Measurements from ENCODE around the gene FRMD4A. TPM values are rescaled to one million over a fixed set of nuclear protein-coding genes. Genes with fewer than 3 reads are reported as not detected.

FRMD4A gene
- total and polyA plus RNA-seq, 2 of the 4 experiments (the other 2 are of a cell fraction): 30.3 to 68.8 TPM

DNA sequence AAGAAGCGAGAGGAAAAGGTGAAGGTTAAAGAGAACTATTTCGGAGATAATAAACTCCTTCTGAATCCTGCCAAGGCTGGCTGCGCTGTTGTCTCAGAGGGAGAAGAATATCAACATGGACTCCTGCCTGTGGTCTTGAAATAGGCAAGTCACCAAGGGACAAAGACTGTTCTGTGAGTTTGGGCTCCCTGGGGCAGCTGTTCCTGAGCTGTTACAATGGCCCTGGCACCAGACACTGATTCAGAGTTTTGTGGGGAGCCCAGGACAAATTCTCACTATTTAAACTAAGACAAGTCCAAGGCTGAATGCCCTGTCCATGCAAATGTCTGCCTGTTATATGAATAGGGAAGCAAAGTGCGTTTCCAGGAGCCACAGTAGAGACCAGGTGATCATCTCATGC, 662.6 kb downstream of the FRMD4A start:
- POLR2A ChIA-PET (ENCODE audit: unreplicated experiment): no interaction called here
- Histone ChIP-seq H3K36me3 (ENCODE audit: control insufficient read depth, insufficient read depth, low read length) (peaks cover 49% of the 10 kb centered on the region), H4K5ac (ENCODE audit: low read depth, low read length) (no peak overlapping the region), H2BK15ac (ENCODE audit: low read depth, low read length) (no peak overlapping the region), H2AK9ac (replicated peaks; ENCODE audit: low read depth, low read length, poor library complexity) (no peak overlapping the region), H2BK120ac (ENCODE audit: low read depth, low read length) (no peak overlapping the region), H2BK5ac (ENCODE audit: low read depth, low read length, poor library complexity, severe bottlenecking) (no peak overlapping the region), H3K4me1 (ENCODE audit: control insufficient read depth, insufficient read depth, low read length) (peaks cover 5% of the 10 kb centered on the region; the same call in 1 of the 2 replicates), H3K79me1 (ENCODE audit: low read depth in 1 of 2, low read length in 2 of 2) (peaks cover 16 to 70% of the 10 kb centered on the region in 2 experiments), H2BK20ac (ENCODE audit: low read depth, low read length) (no peak overlapping the region), H3K9me1 (ENCODE audit: insufficient read depth, low read length) (peaks cover 15% of the 10 kb centered on the region), H3K18ac (ENCODE audit: low read depth, low read length) (no peak overlapping the region), H3K14ac (replicated peaks; ENCODE audit: low read depth, low read length) (no peak overlapping the region), H3K23ac (ENCODE audit: low read depth, low read length) (no peak overlapping the region), H4K20me1 (ENCODE audit: insufficient read depth, low read length) (no peaks in the 10 kb centered on the region), H3K4ac (ENCODE audit: low read depth, low read length) (no peak overlapping the region), H3K4me2 (ENCODE audit: low read depth, low read length) (no peak overlapping the region), H4K91ac (ENCODE audit: insufficient read depth, low read depth, low read length) (no peak overlapping the region), H3K56ac (ENCODE audit: extremely low read depth, insufficient read depth, low read length) (no peak overlapping the region), H3K9ac (ENCODE audit: low read depth, low read length) (no peak overlapping the region), H2AFZ (replicated peaks; ENCODE audit: low read length, poor library complexity) (no peak overlapping the region), H4K8ac (ENCODE audit: low read depth in 2 of 2, low read length in 2 of 2) (no peak overlapping the region), H3K27me3 (ENCODE audit: control insufficient read depth, insufficient read depth, low read length) (no peaks in the 10 kb centered on the region), H2AK5ac (ENCODE audit: low read depth, low read length) (no peak overlapping the region), H3K4me3 (ENCODE audit: insufficient read depth, low read depth, low read length) (no peak overlapping the region), H3K27ac (ENCODE audit: insufficient read depth, low read length) (no peak overlapping the region), H3K9me3 (ENCODE audit: control insufficient read depth, insufficient read depth, low read length) (no peaks in the 10 kb centered on the region)
- dilution Hi-C loops (cut with HindIII; ENCODE audit: low sequenced_read_pairs, unreplicated experiment): no loop called here
- TF ChIP-seq, protein P1, sequence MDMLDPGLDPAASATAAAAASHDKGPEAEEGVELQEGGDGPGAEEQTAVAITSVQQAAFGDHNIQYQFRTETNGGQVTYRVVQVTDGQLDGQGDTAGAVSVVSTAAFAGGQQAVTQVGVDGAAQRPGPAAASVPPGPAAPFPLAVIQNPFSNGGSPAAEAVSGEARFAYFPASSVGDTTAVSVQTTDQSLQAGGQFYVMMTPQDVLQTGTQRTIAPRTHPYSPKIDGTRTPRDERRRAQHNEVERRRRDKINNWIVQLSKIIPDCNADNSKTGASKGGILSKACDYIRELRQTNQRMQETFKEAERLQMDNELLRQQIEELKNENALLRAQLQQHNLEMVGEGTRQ (IDR thresholded peaks at IDR 0.05; ENCODE audit: low read depth, low read length): no peak
- no peak for TF ChIP-seq RFX5 (IDR thresholded peaks at IDR 0.05; ENCODE audit: low read depth, low read length)
- TF ChIP-seq BHLHE40 (IDR thresholded peaks at IDR 0.05; ENCODE audit: low read depth, low read length): no peak
- TF ChIP-seq CEBPB (IDR thresholded peaks at IDR 0.05; ENCODE audit: low read depth, low read length): no peak
- no peak for TF ChIP-seq POLR2A (IDR thresholded peaks at IDR 0.05; ENCODE audit: low read depth, low read length)
- TF ChIP-seq CHD1 (IDR thresholded peaks at IDR 0.05; ENCODE audit: low read depth, low read length): no peak
- no peak for TF ChIP-seq RCOR1 (IDR thresholded peaks at IDR 0.05; ENCODE audit: insufficient replicate concordance, low read length)
- no peak for TF ChIP-seq MXI1 (IDR thresholded peaks at IDR 0.05; ENCODE audit: borderline replicate concordance, low read depth, low read length)
- TF ChIP-seq, protein P2, sequence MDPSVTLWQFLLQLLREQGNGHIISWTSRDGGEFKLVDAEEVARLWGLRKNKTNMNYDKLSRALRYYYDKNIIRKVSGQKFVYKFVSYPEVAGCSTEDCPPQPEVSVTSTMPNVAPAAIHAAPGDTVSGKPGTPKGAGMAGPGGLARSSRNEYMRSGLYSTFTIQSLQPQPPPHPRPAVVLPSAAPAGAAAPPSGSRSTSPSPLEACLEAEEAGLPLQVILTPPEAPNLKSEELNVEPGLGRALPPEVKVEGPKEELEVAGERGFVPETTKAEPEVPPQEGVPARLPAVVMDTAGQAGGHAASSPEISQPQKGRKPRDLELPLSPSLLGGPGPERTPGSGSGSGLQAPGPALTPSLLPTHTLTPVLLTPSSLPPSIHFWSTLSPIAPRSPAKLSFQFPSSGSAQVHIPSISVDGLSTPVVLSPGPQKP (IDR thresholded peaks at IDR 0.05; ENCODE audit: borderline replicate concordance, low read depth, low read length): no peak
- TF ChIP-seq RAD21 (IDR thresholded peaks at IDR 0.05; ENCODE audit: low read length): no peak
- TF ChIP-seq FOS (IDR thresholded peaks at IDR 0.05; ENCODE audit: low read depth, low read length): no peak
- TF ChIP-seq CTCF (conservative IDR thresholded peaks at IDR 0.05; ENCODE audit: low read depth, low read length): no peak
- TF ChIP-seq SMC3 (IDR thresholded peaks at IDR 0.05; ENCODE audit: low read depth, low read length): no peak
- TF ChIP-seq MAFK (IDR thresholded peaks at IDR 0.05; ENCODE audit: low read depth, low read length): no peak
- TF ChIP-seq NFE2L2 (IDR thresholded peaks at IDR 0.05; ENCODE audit: low read depth, low read length): no peak
- no peak for TF ChIP-seq MAZ (IDR thresholded peaks at IDR 0.05; ENCODE audit: borderline replicate concordance, low read depth, low read length)
- intact Hi-C loops (cut with micrococcal nuclease): loop anchor here (10.0 kb wide), 1 partner anchor 427 kb away; no protein-coding TSS in a partner anchor
- no peak for ATAC-seq (ENCODE audit: low read depth)
- 100% methylated on average over 2 of the region's 4 CpGs; no CpG with 5 or more reads in 1 of the 2 experiments for WGBS, 2 experiments (ENCODE audit: extremely low coverage in 2 of 2, insufficient read length in 1 of 2)
- BruUV-seq (replicated peaks): no TSS peak
- in situ Hi-C loops (cut with MboI; ENCODE audit: low sequenced_read_pairs): loop anchor here (5.0 to 25.0 kb wide), 2 partner anchors 109 to 419 kb away; no protein-coding TSS in a partner anchor
- DNase-seq: no peak
- CTCF ChIA-PET: no interaction called here

Measured in IMR-90 (cell line).